Esophagus muscularis mucosa (tissue), 3 donors: ENCODE measurements around the gene SP100.

Experiments
- POLR2A ChIP-seq: fragments of 450-650 bp; IDR thresholded peaks from one replicate; pipeline ENCODE4 v1.6.1; 2017; ENCODE audit warnings: antibody characterized with exemption, moderate library complexity, mild to moderate bottlenecking, low read depth
- TF ChIP-seq, protein P1 (sequence below), 3 experiments: fragments of 200-600 bp in 2 of 3; fragments of 450-650 bp in 1 of 3; sonication (generic) in 2 of 3; IDR thresholded peaks; one replicate each; pipeline ENCODE4 v1.5.1; 2017 to 2019; ENCODE audit warnings: antibody characterized with exemption in 3 of 3, mild to moderate bottlenecking in 2 of 3, moderate library complexity in 1 of 3

- TF ChIP-seq, protein P1, sequence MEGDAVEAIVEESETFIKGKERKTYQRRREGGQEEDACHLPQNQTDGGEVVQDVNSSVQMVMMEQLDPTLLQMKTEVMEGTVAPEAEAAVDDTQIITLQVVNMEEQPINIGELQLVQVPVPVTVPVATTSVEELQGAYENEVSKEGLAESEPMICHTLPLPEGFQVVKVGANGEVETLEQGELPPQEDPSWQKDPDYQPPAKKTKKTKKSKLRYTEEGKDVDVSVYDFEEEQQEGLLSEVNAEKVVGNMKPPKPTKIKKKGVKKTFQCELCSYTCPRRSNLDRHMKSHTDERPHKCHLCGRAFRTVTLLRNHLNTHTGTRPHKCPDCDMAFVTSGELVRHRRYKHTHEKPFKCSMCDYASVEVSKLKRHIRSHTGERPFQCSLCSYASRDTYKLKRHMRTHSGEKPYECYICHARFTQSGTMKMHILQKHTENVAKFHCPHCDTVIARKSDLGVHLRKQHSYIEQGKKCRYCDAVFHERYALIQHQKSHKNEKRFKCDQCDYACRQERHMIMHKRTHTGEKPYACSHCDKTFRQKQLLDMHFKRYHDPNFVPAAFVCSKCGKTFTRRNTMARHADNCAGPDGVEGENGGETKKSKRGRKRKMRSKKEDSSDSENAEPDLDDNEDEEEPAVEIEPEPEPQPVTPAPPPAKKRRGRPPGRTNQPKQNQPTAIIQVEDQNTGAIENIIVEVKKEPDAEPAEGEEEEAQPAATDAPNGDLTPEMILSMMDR (IDR thresholded peaks at IDR 0.05), result no peak
- TF ChIP-seq POLR2A, result no peak
Measured at GRCh38 chr2:230400041-230400440, 16.0 kb upstream of the SP100 start.
